Measurements from ENCODE around the gene RFC5. TPM values are rescaled to one million over a fixed set of nuclear protein-coding genes. Genes with fewer than 3 reads are reported as not detected.

The RFC5 gene
- total and polyA plus RNA-seq, 2 of the 4 experiments (the other 2 are of a cell fraction), result 14.7 to 20.1 TPM

- no peak for TF ChIP-seq ELK1 (IDR thresholded peaks at IDR 0.05; ENCODE audit: borderline replicate concordance, low read depth, low read length)
- TF ChIP-seq RFX5 (IDR thresholded peaks at IDR 0.05; ENCODE audit: low read depth, low read length), result no peak
Measured at GRCh38 chr12:118059341-118060191, 43.1 kb downstream of the RFC5 start (continued).
